Right lobe of liver (tissue), 6 donors: ENCODE results near the gene CELF4. TPM values are rescaled to one million over a fixed set of nuclear protein-coding genes. Genes with fewer than 3 reads are reported as not detected.

Experiments used
- ATAC-seq, 4 donors: fragments of 200-7000 bp; cut with Tn5 transposase; one replicate each; pipeline ENCODE4 v1.9.1; 2020; ENCODE audit warnings: mild to moderate bottlenecking in 4 of 4, moderate library complexity in 4 of 4
- DNase-seq, 3 donors: peaks; one replicate each; pipeline ENCODE4 v3.0.0-alpha.2; 2020
- H3K27ac ChIP-seq, 3 donors: fragments of 200-600 bp; one replicate each; pipeline ENCODE4 v1.8.0; 2022
- H3K27me3 ChIP-seq, 2 donors: fragments of 200-600 bp; one replicate each; pipeline ENCODE4 v1.8.0; 2022
- H3K36me3 ChIP-seq, 4 donors: fragments of 200-600 bp; sonication (generic) in 1 of 4; one replicate each; pipeline versions ENCODE4 v1.5.1 to v1.8.0; 2017 to 2022; ENCODE audit warnings: control low read depth in 1 of 4
- H3K4me1 ChIP-seq, 4 donors: fragments of 200-600 bp; sonication (generic) in 1 of 4; one replicate each; pipeline versions ENCODE4 v1.5.1 to v1.8.0; 2017 to 2022; ENCODE audit warnings: control low read depth in 1 of 4
- H3K4me3 ChIP-seq, 3 donors: fragments of 200-600 bp; one replicate each; pipeline ENCODE4 v1.8.0; 2022
- H3K9me3 ChIP-seq, 4 donors: fragments of 200-600 bp; sonication (generic) in 1 of 4; one replicate each; pipeline versions ENCODE4 v1.5.1 to v1.8.0; 2017 to 2022; ENCODE audit warnings: control low read depth in 1 of 4
- POLR2A ChIP-seq: fragments of 450-650 bp; IDR thresholded peaks from one replicate; pipeline ENCODE4 v1.6.1; 2017; ENCODE audit warnings: antibody characterized with exemption, mild to moderate bottlenecking
- WGBS: methylation state at CpG from one replicate; pipeline ENCODE4 v1.1.6; 2018; ENCODE audit warnings: low coverage, low lambda C conversion rate; ENCODE audit not compliant: insufficient coverage; ENCODE audit errors: missing lambda C conversion rate; 5-methylcytosine and 5-hydroxymethylcytosine counted together
- intact Hi-C, 2 donors: fragments of 100-400 bp; cut with DNase I; formaldehyde crosslinking; loops; one replicate each; pipeline versions ENCODE4 v1.11.2 to v1.14.1; 2022
- total RNA-seq, 6 experiments: library from RNA; depleted of rRNA in 2 of 6; stranded (reverse); fragments of >200 nt in 2 of 6; fragmentation: NEBNext Ultra II Directional in 3 of 6; extraction: Animal tissue kit (Norgen Biotek cat#: 25700) in 3 of 6; gene quantifications; one replicate each; pipeline versions ENCODE4 v1.1.0 to v1.2.4, GENCODE V29; 2016 to 2023
- TF ChIP-seq, protein P1 (sequence below), 4 donors: fragments of 200-600 bp in 3 of 4; fragments of 450-650 bp in 1 of 4; IDR thresholded peaks; one replicate each; pipeline versions ENCODE4 v1.5.1 to v1.8.0; 2016 to 2022; ENCODE audit warnings: antibody characterized with exemption in 4 of 4, mild to moderate bottlenecking in 2 of 4
- donor health status: DM: no; HTN: yes; CAD: no.
- donor health status: DM: no; HTN: no; CAD: no.
- donor health status: DM: no; HTN: no; CAD: no.
- donor health status: DM: no; HTN: yes; CAD: no.
- donor health status: DM: no; HTN: yes; CAD: no.

Gene CELF4
- total RNA-seq, 6 experiments from 2014 or later = 0.06 TPM; not detected in 5

DNA sequence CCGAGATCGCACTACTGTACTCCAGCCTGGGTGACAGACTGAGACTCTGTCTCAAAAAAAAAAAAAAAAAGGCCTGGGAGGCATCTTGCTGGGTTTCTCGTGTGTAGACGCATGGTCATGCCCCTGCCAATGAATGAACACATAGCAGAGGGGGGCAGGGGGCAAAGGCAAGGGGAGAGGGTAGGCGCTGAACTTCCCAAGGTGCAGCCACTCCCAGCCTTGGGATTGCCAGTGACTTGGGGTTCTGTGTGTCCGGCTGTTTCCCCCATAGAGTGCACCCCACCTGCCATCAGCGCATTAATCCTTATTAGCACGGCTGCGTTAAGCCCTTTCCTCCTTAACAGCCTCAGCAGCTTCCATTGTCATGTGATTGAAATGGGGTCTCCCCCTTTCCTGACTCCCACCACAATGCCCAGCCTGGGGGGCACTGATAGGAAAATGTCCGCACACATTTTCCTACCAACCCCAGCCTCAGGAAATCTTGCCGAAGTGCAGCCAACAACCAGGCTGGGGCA, 225.8 kb downstream of the CELF4 start:
- no peak for ATAC-seq
- H3K27me3 ChIP-seq = no peaks in the 10 kb centered on the region
- no peaks in the 10 kb centered on the region for H3K9me3 ChIP-seq
- TF ChIP-seq, protein P1, sequence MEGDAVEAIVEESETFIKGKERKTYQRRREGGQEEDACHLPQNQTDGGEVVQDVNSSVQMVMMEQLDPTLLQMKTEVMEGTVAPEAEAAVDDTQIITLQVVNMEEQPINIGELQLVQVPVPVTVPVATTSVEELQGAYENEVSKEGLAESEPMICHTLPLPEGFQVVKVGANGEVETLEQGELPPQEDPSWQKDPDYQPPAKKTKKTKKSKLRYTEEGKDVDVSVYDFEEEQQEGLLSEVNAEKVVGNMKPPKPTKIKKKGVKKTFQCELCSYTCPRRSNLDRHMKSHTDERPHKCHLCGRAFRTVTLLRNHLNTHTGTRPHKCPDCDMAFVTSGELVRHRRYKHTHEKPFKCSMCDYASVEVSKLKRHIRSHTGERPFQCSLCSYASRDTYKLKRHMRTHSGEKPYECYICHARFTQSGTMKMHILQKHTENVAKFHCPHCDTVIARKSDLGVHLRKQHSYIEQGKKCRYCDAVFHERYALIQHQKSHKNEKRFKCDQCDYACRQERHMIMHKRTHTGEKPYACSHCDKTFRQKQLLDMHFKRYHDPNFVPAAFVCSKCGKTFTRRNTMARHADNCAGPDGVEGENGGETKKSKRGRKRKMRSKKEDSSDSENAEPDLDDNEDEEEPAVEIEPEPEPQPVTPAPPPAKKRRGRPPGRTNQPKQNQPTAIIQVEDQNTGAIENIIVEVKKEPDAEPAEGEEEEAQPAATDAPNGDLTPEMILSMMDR (IDR thresholded peaks at IDR 0.05) = no peak
- TF ChIP-seq POLR2A = no peak
- no peak overlapping the region for H3K27ac ChIP-seq
- 55% methylated on average over 5 of the region's 11 CpGs for WGBS
- H3K4me3 ChIP-seq = no peak overlapping the region
- DNase-seq = no peak
- intact Hi-C loops = no loop called here
- no peaks in the 10 kb centered on the region for H3K36me3 ChIP-seq
- H3K4me1 ChIP-seq = no peaks in the 10 kb centered on the region

DNA sequence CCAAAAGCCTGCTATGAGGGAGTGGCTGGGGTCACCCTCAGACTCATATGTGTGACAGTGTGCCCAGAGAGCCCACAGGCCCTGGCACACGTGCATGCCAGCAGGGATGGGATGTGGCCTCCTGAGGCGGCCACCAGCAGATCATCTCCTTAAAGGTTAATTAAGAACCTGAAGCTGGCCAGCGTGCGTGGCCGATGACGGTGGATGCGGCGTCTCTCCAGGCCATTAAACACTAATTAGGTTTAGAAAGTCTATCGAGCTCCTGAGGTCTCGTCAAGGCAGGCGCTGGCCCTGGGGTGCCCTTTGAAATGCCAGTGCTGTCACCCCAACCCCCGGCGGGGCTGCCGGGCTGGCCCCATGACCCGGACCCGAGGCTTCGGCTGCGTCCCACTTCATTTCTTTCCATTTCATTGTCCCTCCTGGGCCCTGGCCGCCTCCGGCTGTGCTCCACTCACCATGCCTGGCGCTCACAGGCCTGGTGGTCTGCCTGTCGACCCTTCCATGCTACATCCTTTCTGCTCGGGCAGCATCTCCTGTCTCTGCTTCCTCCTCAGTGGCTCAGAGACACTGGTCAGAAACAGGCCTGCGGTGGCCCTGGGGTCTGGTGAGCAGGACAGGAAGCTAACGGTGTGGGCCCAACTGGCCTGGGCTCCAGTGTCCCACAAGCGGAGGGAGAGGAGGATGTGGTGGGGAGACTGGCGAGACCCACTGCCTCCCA, 228.9 kb downstream of the CELF4 start:
- Histone ChIP-seq H3K36me3 (no peaks in the 10 kb centered on the region), H3K27ac (no peak overlapping the region), H3K4me3 (no peak overlapping the region), H3K27me3 (no peaks in the 10 kb centered on the region), H3K4me1 (no peaks in the 10 kb centered on the region), H3K9me3 (no peaks in the 10 kb centered on the region)
- WGBS = 33% methylated on average over 3 of the region's 27 CpGs
- TF ChIP-seq, protein P1 (IDR thresholded peaks at IDR 0.05) = no peak
- TF ChIP-seq POLR2A = no peak
- intact Hi-C loops = no loop called here
- ATAC-seq (no peak), DNase-seq (no peak)

GRCh38 chr18:37335409-37335736, 230.2 kb downstream of the CELF4 start:
- DNase-seq (no peak), ATAC-seq (peak; percentile 39 to 71 (median 50))
- intact Hi-C loops = no loop called here
- Histone ChIP-seq H3K9me3 (no peaks in the 10 kb centered on the region), H3K4me1 (no peaks in the 10 kb centered on the region), H3K36me3 (no peaks in the 10 kb centered on the region), H3K27me3 (no peaks in the 10 kb centered on the region), H3K4me3 (no peak overlapping the region), H3K27ac (no peak overlapping the region)
- 55% methylated on average over 2 of the region's 3 CpGs for WGBS
- TF ChIP-seq POLR2A = no peak
- TF ChIP-seq, protein P1 (IDR thresholded peaks at IDR 0.05) = peak in 2 of 4 donors; percentile 10 to 15

DNA sequence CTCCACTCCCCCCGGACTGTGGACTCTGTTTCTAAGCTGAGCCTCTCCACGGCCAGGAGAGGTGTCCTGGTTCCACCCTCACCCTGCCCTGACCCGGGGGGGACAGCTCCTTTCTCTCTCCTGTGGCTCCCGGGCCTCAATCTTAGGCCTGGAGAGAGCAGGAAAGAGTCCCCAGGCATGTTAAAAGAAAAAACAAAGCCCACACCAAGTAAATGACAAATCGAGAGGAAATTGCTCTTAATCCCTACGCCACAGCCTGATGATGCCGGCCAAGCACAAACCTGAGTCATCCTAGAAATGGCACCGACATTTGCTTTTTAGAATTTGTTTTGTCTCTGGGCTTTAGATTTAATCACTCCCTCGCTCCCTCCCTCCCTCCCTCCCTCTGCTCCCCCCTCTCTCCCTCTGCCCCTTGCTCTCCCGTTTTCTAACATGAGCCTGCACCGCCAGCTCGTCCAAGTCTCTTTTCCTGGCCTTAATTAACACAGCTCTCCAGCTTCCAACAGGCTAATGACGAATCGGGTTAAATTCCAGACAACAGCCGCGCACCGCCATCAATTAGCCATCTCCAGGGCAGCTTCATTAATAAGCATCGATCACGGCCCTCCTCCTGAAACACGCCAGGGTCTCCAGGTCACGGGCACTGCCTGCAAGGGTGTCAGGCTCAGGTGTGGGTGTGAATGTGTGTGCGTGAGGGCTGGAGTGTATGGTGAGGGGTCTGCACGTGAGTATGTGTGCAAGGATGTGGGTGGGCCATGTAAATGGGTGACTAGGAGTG, 230.8 kb downstream of the CELF4 start:
- intact Hi-C loops = no loop called here
- Histone ChIP-seq H3K9me3 (no peaks in the 10 kb centered on the region), H3K36me3 (no peaks in the 10 kb centered on the region), H3K27ac (no peak overlapping the region), H3K4me3 (no peak overlapping the region), H3K4me1 (no peaks in the 10 kb centered on the region), H3K27me3 (no peaks in the 10 kb centered on the region)
- WGBS = 74% methylated on average over 20 of the region's 23 CpGs
- DNase-seq (no peak), ATAC-seq (no peak)
- TF ChIP-seq, protein P1 (IDR thresholded peaks at IDR 0.05) = no peak
- no peak for TF ChIP-seq POLR2A
